SU-DHL-6 (cell line): ENCODE results near the gene PLCB1.
"Not testable (repeated sequence)": the region's sequence is repeated elsewhere in the genome, so short reads cannot be mapped to it uniquely, and the experiment has no call there.

Source experiments
- CTCF ChIP-seq: fragments of 200-600 bp; sonication (generic); IDR thresholded peaks from one replicate; pipeline ENCODE4 v1.5.1; 2017; ENCODE audit warnings: antibody characterized with exemption, mild to moderate bottlenecking, low read length, moderate library complexity; ENCODE audit not compliant: insufficient read depth, poor library complexity, severe bottlenecking
- EZH2phosphoT487 ChIP-seq: fragments of 200-600 bp; sonication (generic), shearing (Covaris generic); conservative IDR thresholded peaks from 2 replicates; pipeline ENCODE4 v1.6.1; 2018; ENCODE audit warnings: mild to moderate bottlenecking, antibody characterized with exemption, low read length, moderate library complexity, mixed read lengths

DNA sequence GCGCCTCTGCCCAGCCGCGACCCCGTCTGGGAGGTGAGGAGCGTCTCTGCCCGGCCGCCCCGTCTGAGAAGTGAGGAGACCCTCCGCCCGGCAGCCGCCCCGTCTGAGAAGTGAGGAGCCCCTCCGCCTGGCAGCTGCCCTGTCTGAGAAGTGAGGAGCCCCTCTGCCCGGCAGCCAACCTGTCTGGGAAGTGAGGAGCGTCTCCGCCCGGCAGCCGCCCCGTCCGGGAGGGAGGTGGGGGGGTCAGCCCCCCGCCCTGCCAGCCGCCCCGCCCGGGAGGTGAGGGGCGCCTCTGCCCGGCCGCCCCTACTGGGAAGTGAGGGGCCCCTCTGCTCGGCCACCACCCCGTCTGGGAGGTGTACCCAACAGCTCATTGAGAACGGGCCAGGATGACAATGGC lies 512.4 kb downstream of the PLCB1 start:
- not testable (repeated sequence) for TF ChIP-seq CTCF, EZH2phosphoT487
